Non-pigmented ciliary epithelial cell (primary cell): Measurements from ENCODE around the gene RNU2-63P.
"Not testable (repeated sequence)": the region's sequence is repeated elsewhere in the genome, so short reads cannot be mapped to it uniquely, and the experiment has no call there.

Source experiments
- DNase-seq: peaks from one replicate; pipeline ENCODE4 v3.0.0-alpha.2; 2010; ENCODE audit warnings: low read depth

The RNU2-63P gene

GRCh38 chr2:87981182-87981581, 35.2 kb downstream of the RNU2-63P start:
- DNase-seq: not testable (repeated sequence)

DNA sequence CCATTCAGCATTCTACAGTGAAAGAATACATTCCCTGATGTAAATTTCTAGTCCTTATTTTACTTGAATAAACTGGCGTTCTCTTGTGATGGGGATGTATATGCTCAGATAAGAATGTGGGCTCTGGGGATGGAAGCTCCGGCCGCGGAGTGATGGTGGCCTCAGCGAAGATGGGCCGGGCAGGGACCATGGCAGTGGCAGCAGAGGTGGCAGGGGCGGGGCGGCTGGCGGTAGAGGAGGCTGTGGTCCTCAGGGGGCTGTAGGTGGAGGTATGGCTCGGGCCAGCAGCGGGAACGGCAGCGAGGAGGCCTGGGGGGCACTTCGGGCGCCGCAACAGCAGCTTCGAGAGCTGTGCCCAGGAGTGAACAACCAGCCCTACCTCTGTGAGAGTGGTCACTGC, 44.0 kb downstream of the RNU2-63P start:
- not testable (repeated sequence) for DNase-seq
